ENCODE data around the gene ZNF565. TPM values are rescaled to one million over a fixed set of nuclear protein-coding genes. Genes with fewer than 3 reads are reported as not detected.

ZNF565 gene
- total and polyA plus RNA-seq, 2 of the 13 experiments (the other 11 are each of a cell fraction or from before 2014, with no cell fraction given): 1.8 to 5.2 TPM

GRCh38 chr19:36139473-36140303, 74.8 kb downstream of the ZNF565 start, which contains the start of gene CAPNS1 (continued):
- TF ChIP-seq GATAD1 (CRISPR knock-in tag; IDR thresholded peaks at IDR 0.05) (peak; percentile 78), LBX2 (CRISPR knock-in tag; IDR thresholded peaks at IDR 0.05; ENCODE audit: borderline replicate concordance) (no peak; the same call in 1 of the 2 replicates), MED13 (CRISPR knock-in tag; IDR thresholded peaks at IDR 0.05) (no peak; the same call in 1 of the 2 replicates), ZNF563 (CRISPR knock-in tag; IDR thresholded peaks at IDR 0.05) (peak; percentile 65; the same call in 1 of the 2 replicates), HNRNPH1 (optimal IDR thresholded peaks at IDR 0.05; ENCODE audit: low read depth, low read length) (peak; percentile 42), ZNF496 (CRISPR knock-in tag; IDR thresholded peaks at IDR 0.05; ENCODE audit: insufficient replicate concordance) (no peak), ZNF280D (CRISPR knock-in tag; IDR thresholded peaks at IDR 0.05) (no peak), ZNF512B (CRISPR knock-in tag; IDR thresholded peaks at IDR 0.05; ENCODE audit: borderline replicate concordance) (no peak), CBX2 (IDR thresholded peaks at IDR 0.05; ENCODE audit: low read depth, low read length) (no peak), CBX2 (CRISPR knock-in tag; IDR thresholded peaks at IDR 0.05; ENCODE audit: low read depth) (no peak), CHD2 (IDR thresholded peaks at IDR 0.05; ENCODE audit: low read depth, low read length) (no peak), PBX3 (CRISPR knock-in tag; IDR thresholded peaks at IDR 0.05; ENCODE audit: borderline replicate concordance) (no peak), LCORL (IDR thresholded peaks at IDR 0.05) (no peak), LCORL (CRISPR knock-in tag; IDR thresholded peaks at IDR 0.05) (peak; percentile 60)
- TF ChIP-seq, protein P1, sequence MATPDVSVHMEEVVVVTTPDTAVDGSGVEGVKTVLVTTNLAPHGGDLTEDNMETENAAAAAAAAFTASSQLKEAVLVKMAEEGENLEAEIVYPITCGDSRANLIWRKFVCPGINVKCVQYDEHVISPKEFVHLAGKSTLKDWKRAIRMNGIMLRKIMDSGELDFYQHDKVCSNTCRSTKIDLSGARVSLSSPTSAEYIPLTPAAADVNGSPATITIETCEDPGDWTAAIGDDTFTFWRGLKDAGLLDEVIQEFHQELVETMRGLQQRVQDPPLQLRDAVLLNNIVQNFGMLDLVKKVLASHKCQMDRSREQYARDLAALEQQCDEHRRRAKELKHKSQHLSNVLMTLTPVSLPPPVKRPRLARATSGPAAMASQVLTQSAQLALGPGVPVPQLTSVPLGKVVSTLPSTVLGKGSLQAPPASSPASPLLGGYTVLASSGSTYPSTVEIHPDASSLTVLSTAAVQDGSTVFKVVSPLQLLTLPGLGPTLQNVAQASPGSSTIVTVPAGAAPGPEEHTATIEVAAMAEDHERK (CRISPR knock-in tag; IDR thresholded peaks at IDR 0.05; ENCODE audit: low read depth): no peak
- TF ChIP-seq, protein P2, sequence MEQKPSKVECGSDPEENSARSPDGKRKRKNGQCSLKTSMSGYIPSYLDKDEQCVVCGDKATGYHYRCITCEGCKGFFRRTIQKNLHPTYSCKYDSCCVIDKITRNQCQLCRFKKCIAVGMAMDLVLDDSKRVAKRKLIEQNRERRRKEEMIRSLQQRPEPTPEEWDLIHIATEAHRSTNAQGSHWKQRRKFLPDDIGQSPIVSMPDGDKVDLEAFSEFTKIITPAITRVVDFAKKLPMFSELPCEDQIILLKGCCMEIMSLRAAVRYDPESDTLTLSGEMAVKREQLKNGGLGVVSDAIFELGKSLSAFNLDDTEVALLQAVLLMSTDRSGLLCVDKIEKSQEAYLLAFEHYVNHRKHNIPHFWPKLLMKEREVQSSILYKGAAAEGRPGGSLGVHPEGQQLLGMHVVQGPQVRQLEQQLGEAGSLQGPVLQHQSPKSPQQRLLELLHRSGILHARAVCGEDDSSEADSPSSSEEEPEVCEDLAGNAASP (CRISPR knock-in tag; IDR thresholded peaks at IDR 0.05; ENCODE audit: borderline replicate concordance): no peak; the same call in none of the 2 replicates

All from HepG2 (cell line).